GM19395 (cell line): ENCODE data around the gene PCSK7.

Experiments
- ATAC-seq: cut with Tn5 transposase; IDR thresholded peaks from one replicate; pipeline ENCODE4 v1.9.1; 2021; ENCODE audit warnings: mild to moderate bottlenecking, moderate library complexity; ENCODE audit not compliant: unreplicated experiment

The PCSK7 gene

DNA sequence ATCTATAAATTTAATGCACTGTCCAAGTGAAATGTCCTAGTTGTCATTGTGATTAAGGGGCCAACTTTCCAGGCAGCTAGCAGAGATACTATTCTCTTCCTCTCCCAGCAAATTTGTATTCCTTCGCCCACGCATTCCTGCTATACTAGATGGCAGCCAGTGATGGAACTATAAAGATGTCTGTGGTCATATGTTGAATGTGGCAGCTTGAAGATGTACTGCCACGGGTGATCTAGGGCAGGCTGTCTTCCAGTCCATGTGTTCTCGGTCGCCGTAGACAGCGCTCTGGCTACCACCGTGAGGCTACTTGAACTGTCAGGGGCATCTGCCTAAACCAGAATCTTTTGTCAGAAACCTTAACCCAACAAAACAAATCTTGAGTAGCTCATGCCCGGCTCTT lies 61.7 kb downstream of the PCSK7 start:
- no peak for ATAC-seq

DNA sequence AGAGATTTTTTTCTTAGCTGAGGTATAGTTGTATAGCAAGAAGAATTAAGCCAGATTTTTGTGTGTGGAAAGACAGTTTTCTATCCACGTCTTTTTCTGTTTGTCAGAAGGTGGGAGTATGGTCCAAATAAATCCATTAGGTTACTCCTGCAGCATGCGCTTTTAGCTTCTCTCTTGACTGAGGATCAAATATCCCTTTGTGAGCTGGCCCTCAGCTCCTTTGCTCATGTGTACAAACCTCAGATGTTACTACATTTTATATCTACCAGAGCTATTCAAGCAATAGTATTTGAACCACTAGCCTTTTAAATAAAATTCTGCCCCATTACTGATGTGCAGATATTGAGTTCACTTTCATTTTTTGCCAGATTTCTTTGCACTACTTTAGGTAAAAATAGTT lies 62.1 kb downstream of the PCSK7 start:
- ATAC-seq = no peak

DNA sequence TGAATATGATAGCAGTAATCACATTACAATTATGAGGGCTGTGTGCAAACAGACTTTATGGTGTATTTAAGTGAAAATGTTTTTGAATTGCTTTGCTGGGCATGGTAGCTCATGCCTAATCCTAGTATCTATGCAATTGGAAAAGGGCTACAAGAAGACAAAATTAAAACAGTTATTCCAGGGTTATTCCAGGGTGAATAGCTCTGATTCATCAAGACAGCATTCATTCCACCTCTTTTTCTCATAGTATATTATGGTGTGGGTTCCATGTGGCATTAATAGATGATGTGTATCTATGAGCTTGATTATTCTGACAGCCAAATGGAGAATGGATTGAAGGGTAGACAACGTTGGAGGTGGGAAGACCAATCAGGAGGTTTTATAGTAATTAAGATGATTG lies 65.4 kb downstream of the PCSK7 start:
- ATAC-seq = no peak

DNA sequence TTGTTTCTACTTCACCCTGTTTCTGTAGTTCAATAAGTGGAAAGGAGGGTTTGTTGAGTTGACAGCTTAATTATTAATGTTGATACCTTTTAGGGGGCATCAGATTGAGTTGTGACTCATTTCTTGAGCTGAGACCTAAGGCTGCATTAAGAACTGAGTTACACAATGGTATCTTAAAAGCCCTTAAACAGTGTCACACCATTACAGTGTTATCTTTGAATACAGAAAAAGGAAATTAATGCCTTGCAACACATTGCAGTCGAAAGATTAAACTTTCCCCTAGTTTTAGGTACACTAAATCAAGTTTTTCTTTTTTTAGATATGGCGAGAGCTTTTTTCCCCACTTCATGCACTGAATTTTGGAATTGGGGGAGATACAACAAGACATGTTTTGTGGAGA lies 71.0 kb downstream of the PCSK7 start:
- ATAC-seq = peak; percentile 60

DNA sequence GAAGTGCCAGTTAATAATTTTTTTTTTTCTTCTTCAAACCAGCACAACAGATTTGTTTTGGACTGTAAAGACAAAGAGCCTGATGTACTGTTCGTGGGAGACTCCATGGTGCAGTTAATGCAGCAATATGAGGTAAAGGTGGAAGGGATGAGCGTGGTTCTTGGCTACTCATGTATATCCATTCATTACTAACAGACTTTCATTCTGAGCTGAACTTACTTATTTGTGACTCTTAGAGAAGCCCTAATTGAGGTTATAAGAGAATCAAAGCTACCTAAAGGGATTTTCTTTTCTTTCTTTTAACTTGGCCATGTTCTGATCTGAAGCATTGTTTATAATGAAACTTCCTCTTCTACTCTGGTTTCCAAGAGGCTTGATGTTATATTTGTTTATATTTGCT lies 72.0 kb downstream of the PCSK7 start:
- no peak for ATAC-seq

- ATAC-seq = no peak
Observed at GRCh38 chr11:117157507-117157906, 74.4 kb downstream of the PCSK7 start.

GRCh38 chr11:117154468-117154867 lies 77.4 kb downstream of the PCSK7 start:
- ATAC-seq = no peak
